ENCODE results near the gene EHMT2.

Gene EHMT2

GRCh38 chr6:31892821-31893220 lies 4.7 kb downstream of the EHMT2 start:
- FAIRE-seq (no peak), DNase-seq (ENCODE audit: insufficient read length, low spot score) (no peak)

GRCh38 chr6:31889331-31889972 lies 8.0 kb downstream of the EHMT2 start:
- FAIRE-seq (no peak), DNase-seq (ENCODE audit: insufficient read length, low spot score) (no peak)

GRCh38 chr6:31888276-31889258 lies 8.9 kb downstream of the EHMT2 start:
- FAIRE-seq (peak; percentile 4), DNase-seq (ENCODE audit: insufficient read length, low spot score) (no peak)

DNA sequence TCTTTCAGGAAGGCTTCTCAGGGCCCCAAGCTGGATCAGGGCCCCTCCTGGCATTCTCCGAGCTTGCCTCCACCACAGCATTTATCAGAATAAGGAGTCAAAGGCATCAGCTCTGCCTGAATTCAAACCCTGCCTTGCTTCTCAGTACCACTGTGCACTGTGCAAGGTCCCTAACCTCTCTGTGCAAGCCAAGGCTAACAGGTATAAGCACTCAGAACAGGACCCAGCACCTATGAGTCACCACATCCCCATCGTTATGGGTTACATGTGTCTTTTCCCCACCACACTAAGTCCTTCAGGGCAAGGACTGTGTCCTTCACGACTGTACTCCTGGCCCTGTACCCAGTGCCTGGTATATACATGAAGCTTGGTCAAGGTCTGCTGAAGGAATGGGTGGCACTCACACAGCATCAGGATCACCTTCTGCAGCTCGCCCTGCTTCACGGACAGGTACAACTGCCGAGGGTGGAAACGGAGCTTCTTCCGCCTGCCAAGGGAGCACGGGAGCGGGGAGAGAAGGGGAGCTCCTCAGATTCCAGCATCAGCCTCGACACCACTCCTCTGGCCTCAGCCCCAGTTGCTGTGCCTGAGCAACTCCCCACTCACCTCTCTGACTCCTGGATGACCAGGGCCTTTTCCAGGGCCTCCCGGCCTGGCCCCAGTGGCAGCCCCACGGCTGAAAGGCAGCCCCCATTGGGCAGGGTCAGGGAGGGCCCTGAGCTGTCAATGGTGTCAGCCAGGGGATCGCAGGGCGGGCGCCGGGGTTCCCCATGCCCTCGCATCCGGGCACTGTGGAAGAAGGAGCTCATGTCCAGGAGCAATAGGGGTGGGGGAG lies 10.1 kb downstream of the EHMT2 start:
- FAIRE-seq, result peak; percentile 87
- no peak for DNase-seq (ENCODE audit: insufficient read length, low spot score)

DNA sequence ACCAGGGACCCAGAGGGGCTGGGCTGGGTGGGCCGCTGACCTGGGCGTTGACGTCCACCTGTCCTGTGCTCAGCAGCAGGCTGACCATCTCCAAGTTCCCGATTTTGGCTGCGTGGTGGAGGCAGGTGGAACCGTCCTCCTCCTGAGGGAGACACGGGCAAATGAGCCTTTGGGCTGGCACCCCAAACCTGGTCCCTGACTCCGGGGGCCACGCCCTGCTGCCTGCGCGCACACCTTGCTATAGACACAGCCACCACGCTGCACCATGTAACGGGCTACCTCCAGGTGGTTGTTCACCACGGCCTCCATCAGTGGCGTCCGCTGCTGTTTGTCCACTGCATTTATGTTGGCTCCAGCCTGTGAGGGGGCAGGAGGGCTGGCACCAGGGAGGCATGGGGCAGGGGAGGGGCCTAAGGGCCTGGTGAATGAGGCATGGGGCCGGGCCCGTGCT lies 10.9 kb downstream of the EHMT2 start:
- DNase-seq (ENCODE audit: insufficient read length, low spot score) (no peak), FAIRE-seq (no peak)

DNA sequence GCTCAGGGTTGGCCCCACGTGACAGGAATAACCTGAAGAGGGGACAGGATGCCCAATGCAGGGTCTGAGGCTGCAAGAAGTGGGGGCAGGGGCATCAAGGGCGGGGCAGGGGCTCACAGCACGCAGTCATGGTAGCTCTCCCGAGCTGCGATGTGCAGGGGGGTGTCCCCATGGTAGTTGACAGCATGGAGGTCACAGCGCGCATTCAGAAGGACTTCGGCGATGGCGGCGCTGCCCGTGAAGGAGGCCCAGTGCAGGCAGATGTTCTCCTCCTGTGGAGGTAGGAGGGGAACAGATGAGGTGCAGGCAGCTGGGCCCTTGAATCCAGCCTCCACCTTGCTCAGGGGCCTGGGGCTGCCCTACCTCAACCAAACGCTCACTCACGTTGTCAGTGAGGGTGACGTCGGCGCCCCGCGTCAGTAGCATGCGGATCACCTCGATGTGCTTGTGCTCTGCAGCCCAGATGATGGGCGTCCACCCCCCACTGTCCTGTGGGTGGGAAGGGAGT lies 12.9 kb downstream of the EHMT2 start:
- FAIRE-seq, result no peak
- no peak for DNase-seq (ENCODE audit: insufficient read length, low spot score)

DNA sequence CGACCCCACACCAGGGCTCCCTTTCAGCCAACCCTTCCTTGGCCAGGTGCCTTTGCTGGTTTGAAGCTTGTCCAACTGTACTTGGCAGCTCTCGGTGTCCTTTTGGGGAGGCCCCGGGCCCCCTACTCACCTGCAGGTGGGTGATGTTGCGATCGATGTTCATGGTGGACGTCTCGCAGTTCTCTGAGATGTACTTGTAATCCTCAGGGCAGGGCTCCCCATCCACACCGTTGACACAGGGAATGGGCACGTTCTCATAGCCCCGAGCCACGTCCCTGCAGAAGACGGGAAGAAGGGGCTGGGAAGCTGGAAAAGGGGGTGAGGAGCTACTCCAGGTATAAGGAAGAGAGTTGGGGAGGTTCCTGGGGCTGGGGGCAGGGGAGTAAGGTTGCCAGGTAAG lies 13.8 kb downstream of the EHMT2 start:
- no peak for FAIRE-seq
- no peak for DNase-seq (ENCODE audit: insufficient read length, low spot score)

DNA sequence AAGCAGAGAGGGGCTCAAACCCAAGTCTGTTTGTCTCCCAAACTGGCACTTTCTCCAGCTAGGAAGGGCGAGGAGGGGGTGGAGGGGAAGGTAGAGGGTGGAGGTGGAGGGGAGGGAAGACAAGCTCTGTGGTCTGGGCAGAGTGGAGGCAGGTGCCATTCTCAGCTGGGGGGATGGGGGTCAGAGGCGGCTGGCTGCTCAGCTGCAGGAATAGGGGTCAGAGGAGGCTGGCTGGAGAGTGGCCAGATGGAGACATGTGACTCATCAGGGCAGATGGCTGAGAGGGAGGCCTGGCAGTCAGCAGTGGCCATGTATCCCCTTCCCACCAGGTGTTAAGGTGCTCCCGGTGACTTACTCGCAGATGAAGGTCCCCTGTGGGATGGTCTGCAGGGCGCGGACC lies 15.2 kb downstream of the EHMT2 start:
- no peak for FAIRE-seq

DNA sequence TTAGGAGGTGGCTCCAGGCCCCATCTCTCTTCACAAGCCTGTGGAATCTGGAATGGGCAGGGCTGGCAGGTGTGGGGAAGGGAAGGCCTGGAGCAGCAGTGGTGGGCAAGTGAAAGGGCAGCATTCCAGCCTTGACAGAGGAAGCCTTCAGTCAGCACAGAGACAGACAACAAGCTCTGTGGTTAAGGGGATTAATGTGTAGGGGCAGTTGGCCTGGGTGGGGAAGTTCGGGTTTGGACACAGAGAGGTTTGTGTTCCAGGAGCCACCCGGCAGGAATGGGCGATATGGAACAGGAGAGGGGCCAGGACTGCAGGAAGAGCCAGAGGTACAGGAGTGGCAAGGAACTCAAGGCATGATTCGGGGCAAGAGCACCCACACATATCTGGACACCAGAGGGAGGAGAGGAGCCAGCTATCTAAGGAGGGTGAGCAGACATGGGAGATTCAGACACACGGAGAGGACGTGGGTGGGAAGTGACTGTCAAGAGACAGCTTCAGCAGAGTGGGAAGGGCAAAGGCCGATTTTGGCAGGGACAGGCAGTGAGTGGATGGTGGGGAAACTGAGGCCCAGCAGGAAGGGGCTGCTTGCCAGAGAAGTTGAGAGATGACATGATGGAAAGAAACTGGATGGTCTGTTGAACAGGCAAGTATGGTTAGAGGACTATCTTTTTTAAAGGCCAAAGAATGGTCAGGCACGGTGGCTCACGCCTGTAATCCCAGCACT lies 16.2 kb downstream of the EHMT2 start:
- DNase-seq (ENCODE audit: insufficient read length, low spot score), result no peak
- no peak for FAIRE-seq

More for the DNA sequence above, 15.2 kb downstream of the EHMT2 start:
- no peak for DNase-seq (ENCODE audit: insufficient read length, low spot score)

DNA sequence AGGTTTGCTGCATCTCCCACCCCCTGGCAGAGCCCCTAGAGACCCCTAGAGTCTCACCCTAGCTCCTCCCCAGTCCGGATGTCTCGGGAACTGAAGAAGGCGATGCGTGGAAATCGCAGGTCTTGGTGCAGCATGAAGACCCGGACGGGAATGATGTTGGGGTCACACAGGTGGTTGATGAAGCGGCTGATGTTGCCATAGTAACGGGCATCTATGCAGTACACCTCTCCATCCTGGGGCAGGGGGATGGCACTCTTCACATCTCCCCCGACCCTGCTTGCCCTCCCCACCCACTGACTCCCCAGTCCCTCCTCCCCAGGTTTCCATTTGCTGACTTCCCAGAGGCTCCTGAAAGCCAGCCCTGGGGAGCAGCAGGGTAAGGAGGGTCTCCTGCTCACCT lies 16.9 kb downstream of the EHMT2 start:
- DNase-seq (ENCODE audit: insufficient read length, low spot score) (no peak), FAIRE-seq (no peak)

DNA sequence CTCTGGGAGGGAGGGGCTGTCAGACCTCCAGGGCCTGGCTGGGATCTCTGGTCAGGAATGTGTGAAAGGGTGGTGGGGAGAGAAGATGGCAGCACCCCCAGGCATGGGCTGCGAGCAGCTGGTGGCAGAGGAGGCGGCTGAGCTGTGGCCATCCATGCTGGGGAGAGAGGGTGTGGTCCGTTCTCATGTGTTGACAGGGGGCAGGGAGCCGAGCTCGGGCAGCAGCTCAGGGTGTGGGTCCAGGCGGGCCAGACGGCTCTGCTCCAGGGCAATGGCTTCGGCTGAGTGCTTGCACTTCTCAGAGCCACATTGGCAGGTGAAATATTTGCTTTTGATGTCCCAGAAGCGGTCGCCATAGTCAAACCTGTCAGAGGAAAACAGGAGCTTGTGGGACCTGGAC lies 17.6 kb downstream of the EHMT2 start:
- no peak for FAIRE-seq
- no peak for DNase-seq (ENCODE audit: insufficient read length, low spot score)

GRCh38 chr6:31879143-31879542 lies 18.4 kb downstream of the EHMT2 start:
- FAIRE-seq (no peak), DNase-seq (ENCODE audit: insufficient read length, low spot score) (no peak)

DNA sequence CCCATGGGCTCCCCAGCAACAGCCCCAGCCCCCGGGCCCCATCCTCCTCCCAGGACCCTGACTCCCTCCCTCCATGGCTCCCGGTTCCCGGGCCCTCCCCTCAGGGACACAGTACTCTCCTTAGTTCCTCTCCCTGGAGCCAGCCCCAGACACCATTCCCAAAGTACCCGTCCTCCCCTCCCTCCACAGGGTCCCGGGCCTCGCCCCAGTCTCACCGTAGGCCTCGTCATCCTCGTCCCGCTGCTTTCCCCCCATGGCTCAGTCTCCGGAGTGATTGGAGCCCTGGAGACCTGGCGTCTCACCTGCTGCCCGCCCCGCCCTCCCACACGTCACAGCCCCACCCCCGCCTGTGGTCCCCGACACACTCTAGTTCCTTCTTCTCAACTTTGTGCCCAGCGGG lies 18.8 kb downstream of the EHMT2 start, which contains the start of gene SLC44A4:
TSS of gene SLC44A4 (minus strand) at position 272 of the 400 bp plus-strand sequence. CDS start at position 255, 17 bp downstream.
- no peak for DNase-seq (ENCODE audit: insufficient read length, low spot score)

GRCh38 chr6:31878222-31878621 lies 19.3 kb downstream of the EHMT2 start:
- no peak for FAIRE-seq
- DNase-seq (ENCODE audit: insufficient read length, low spot score), result no peak

More for the DNA sequence above, 18.8 kb downstream of the EHMT2 start, which contains the start of gene SLC44A4:
- no peak for FAIRE-seq

DNA sequence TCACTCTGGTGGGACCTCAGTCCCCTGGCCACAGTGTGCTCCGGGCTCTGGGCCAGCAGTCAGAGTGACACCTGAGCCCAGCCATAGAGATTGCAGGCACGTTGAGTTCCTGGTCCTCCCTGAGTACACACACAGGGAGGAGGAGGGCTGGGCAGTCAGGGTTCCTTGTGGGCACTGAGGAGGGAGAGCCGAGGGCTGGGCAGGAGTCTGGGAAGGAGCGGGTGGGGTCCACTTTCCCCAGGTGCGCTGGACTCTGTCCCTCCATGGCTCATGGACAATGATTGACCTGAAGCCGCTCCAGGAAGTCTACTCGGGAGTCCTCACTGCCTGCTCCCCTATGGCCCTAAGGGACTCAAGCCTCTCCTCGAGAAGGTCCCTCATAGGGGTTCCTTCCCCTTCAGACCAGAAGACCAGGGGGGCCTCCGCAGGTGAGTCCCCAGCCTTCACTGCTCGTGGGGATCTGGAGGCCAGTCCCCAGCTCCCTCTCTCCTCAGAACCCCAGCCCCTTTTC lies 19.8 kb downstream of the EHMT2 start:
- FAIRE-seq (no peak), DNase-seq (ENCODE audit: insufficient read length, low spot score) (no peak)

DNA sequence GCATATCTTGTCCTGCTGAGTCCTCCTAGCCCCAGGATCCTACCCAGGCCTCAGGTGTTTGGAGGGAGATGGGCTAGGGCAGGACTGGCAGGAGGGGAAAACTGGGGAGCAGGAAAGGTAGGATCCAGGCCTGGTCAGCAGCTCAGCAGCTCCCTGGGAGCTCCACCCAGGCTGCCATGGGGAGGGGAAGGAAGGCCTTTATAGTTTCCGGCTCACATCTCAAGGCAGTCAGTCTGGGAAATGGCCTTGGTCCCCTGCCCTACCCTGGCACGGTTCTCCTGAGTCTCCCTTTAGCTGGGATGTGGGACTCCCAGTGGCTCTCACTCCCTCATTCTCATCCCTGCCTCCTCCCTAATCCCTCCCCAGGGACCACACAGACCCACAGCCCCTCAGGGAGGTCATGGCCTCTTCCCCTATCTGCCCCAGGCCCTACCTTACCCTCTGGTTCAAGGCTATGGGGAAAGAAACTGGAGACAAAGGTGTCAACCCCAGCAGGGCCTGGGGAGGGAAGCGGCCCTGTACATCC lies 20.3 kb downstream of the EHMT2 start:
- DNase-seq (ENCODE audit: insufficient read length, low spot score) (no peak), FAIRE-seq (no peak)

DNA sequence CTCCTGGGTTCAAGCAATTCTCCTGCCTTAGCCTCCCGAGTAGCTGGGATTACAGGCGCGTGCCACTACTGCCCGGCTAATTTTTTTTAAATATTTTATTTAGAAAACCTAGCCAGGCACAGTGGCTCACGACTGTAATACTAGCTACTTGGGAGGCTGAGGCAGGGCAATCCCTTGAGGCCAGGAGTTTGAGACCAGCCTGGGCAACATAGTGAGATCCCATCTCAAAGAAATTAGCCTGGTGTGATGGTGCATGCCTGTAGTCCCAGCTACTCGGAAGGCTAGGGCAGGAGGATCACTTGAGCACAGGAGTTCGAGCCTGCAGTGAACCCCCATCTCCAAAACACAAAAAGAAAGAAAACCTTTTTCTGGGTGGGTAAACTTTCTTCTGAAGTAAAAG lies 21.1 kb downstream of the EHMT2 start:
- DNase-seq (ENCODE audit: insufficient read length, low spot score), result no peak
- FAIRE-seq, result no peak

DNA sequence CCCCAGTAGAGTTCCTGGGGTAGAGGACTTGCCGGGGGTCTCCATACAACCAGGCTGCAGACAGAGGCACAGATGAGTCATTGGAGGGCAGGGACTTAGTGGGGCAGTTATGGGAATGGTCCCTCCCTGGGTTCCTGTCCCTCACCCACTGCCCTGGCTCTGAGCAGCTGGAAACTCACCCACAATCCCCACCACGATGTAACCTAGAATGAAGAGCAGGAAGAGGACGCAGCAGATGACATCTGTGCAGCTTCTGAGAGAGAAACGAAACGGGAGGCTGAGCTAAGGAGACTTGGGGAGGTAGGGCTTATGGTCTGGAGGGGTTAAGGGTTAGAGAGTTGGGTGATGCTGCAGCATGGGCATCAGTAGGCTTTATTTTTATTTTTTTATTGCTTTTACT lies 21.6 kb downstream of the EHMT2 start:
- FAIRE-seq, result no peak
- DNase-seq (ENCODE audit: insufficient read length, low spot score), result no peak

GRCh38 chr6:31874836-31875572 lies 22.5 kb downstream of the EHMT2 start:
- FAIRE-seq (no peak), DNase-seq (ENCODE audit: insufficient read length, low spot score) (no peak)
